ENCODE measurements around the gene REL.

- TF ChIP-seq CTCF (IDR thresholded peaks at IDR 0.05) (no peak), POLR2AphosphoS5 (IDR thresholded peaks at IDR 0.05) (no peak)
Measured at GRCh38 chr2:60875520-60875919, 5.9 kb upstream of the REL start.

Data from stomach (tissue), 4 donors.